ENCODE measurements around the gene GMEB2.
A peak's percentile ranks its signal among the peaks of the same experiment; 100 is the strongest.
"Not testable (repeated sequence)": the region's sequence is repeated elsewhere in the genome, so short reads cannot be mapped to it uniquely, and the experiment has no call there.

GMEB2 gene

GRCh38 chr20:63652192-63652980 is 25.5 kb upstream of the GMEB2 start:
- H3K4me3 ChIP-seq (ENCODE audit: low read length): no peak overlapping the region

DNA sequence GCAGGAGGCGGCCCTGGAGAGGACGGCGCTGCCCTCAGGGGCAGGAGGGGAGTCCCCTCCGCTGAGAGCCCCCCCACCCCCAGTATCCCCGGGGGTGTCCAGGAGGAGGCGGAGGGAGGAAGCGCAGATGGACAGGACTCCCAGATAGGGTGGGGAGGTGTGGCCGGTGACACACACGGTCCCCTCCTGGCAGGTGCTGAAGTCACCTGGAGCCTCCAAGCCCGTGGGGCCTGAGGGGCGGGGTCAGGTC is 25.0 kb upstream of the GMEB2 start:
- no peak for TF ChIP-seq ZNF274 (IDR thresholded peaks at IDR 0.05; ENCODE audit: low read depth, low read length)
- H3K4me3 ChIP-seq (ENCODE audit: low read length): no peak overlapping the region

More at GRCh38 chr20:63652192-63652980, 25.5 kb upstream of the GMEB2 start:
- no peak for TF ChIP-seq ZNF274 (IDR thresholded peaks at IDR 0.05; ENCODE audit: low read depth, low read length)

GRCh38 chr20:63650486-63650885 is 23.6 kb upstream of the GMEB2 start:
- not testable (repeated sequence) for H3K4me3 ChIP-seq (ENCODE audit: low read length)

DNA sequence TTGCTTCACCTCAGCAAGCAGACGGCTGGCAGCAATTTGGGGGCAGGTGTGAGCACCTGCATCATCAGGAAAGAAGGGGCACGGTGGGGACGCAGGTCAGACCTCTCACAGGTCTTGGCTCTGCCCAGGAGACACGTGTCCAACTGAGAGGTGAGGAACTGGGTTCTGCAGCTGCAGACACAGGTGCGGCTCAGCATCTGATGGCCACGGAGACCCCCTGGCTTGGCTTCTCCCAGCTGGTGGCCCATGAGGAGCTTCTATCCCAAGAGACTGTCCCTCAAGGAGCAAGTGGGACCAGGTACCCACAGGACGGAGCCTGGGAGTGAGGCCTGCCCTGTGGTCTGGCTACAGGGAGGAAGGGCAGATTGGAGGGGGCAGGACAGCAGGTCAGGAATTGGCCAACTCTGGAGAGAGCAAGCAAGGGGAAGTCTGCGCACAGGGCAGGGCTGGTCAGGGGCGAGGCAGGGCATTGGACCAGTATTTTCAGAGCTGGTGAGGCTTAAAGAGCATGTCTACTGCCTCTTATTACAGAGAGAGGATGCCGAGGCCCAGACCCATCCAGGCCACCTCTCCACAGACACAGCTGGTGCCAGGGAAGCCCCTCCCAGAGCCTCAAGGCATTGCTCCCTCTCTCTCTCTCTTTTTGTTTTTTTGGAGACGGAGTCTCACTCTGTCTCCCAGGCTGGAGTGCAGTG is 22.1 kb upstream of the GMEB2 start:
- no peak for TF ChIP-seq ZNF274 (IDR thresholded peaks at IDR 0.05; ENCODE audit: low read depth, low read length)

DNA sequence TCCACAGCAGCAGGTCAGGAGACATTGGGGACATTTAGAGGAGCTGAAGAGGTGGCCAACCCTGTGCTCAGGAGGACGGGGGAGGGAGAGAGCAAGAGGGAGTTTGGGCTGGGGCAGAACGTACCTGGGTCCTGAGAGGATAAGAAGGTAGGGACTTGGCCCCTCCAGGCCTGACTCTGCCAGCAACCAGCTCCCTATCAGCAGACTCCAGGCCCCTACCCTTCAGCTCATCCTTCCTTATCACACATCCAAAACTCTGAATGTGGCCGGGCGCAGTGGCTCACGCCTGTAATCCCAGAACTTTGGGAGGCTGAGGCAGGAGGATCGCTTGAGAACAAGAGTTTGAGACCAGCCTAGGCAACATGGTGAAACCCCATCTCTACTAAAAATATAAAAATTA is 21.3 kb upstream of the GMEB2 start:
- no peak for TF ChIP-seq ZNF274 (IDR thresholded peaks at IDR 0.05; ENCODE audit: low read depth, low read length)
- no peak overlapping the region for H3K4me3 ChIP-seq (ENCODE audit: low read length)

More for the DNA sequence above, 22.1 kb upstream of the GMEB2 start:
- H3K4me3 ChIP-seq (ENCODE audit: low read length): no peak overlapping the region

- no peak overlapping the region for H3K4me3 ChIP-seq (ENCODE audit: low read length)
Measured at GRCh38 chr20:63645218-63645617, 18.3 kb upstream of the GMEB2 start.

GRCh38 chr20:63643946-63644345 is 17.0 kb upstream of the GMEB2 start:
- TF ChIP-seq ZNF274 (IDR thresholded peaks at IDR 0.05; ENCODE audit: low read depth, low read length): no peak
- H3K4me3 ChIP-seq (ENCODE audit: low read length): no peak overlapping the region

More at GRCh38 chr20:63645218-63645617, 18.3 kb upstream of the GMEB2 start:
- TF ChIP-seq ZNF274 (IDR thresholded peaks at IDR 0.05; ENCODE audit: low read depth, low read length): no peak

- TF ChIP-seq ZNF274 (IDR thresholded peaks at IDR 0.05; ENCODE audit: low read depth, low read length): no peak
- H3K4me3 ChIP-seq (ENCODE audit: low read length): no peak overlapping the region
Measured at GRCh38 chr20:63643499-63643898, 16.6 kb upstream of the GMEB2 start.

DNA sequence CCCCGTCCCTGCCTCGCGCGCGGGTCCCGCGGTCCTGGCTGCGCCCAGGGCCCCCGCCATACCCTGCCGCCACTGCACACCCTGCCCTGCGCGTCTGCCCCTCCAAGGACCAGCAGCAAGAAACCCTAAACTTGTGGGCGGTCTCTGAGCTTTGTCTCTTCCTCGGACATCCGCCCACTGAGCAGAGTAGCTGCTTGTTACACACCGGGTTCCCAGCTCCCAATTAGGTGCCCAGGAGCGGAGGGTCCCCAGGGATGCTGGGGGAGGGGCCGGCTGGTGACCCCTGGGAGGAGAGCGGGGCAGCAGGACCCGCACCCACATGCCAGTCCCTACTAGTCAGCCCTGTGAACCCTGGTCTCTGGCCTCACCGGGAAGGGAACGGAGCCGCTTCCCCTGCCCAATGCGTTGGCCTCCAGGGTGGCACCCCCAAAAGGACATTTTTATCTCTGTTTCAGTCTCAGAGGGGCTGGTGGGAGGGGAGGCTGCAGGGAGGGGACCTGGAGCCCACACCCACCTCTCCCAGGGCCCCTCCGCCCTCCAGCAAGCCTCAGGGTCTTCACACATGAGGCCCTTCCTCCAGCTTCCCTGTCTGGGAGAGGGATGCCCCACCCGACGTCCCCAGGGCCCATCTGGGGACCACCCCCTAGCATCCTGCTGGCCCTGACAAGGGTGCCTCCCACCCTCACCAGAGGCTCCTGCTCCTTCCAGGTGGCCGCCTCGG is 15.8 kb upstream of the GMEB2 start:
- H3K4me3 ChIP-seq (ENCODE audit: low read length): peak overlapping the region; percentile 39; the same call in 1 of the 2 replicates

GRCh38 chr20:63641792-63642523 is 15.1 kb upstream of the GMEB2 start:
- peak overlapping the region; percentile 85; the same call in 1 of the 2 replicates for H3K4me3 ChIP-seq (ENCODE audit: low read length)
- TF ChIP-seq ZNF274 (IDR thresholded peaks at IDR 0.05; ENCODE audit: low read depth, low read length): no peak

More for the DNA sequence above, 15.8 kb upstream of the GMEB2 start:
- TF ChIP-seq ZNF274 (IDR thresholded peaks at IDR 0.05; ENCODE audit: low read depth, low read length): no peak

DNA sequence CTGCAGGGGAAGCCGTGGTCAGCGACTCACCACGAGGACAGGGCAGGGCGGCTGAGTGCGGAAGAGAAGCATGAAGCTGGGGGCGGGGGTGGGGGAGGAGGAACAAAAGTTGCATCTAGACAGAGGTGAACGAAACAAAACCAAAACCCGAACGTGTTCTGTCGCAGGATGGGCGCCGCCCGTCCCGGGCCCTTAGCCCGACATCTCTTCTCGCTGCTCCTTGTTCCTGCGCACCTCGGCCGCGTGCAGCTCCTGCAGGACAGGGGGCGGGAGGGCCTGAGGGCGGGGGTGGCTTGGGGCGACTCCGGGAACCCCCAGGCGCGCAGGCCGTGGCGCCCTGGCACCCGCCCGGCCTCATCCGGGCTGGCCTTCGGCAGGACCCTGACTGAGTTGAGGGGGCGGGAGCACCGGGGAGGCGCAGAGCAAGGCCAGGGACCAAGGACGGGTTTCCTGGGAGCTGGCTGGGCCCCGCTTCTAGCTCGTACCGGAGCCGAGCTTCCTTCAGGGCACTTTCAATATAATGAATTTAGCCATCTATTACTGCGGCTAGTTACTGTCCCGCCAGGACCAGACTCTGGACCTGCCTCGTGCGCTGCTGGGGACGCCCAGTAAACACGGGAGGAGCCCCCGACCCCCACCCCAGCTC is 14.4 kb upstream of the GMEB2 start:
- peak overlapping the region; percentile 85; the same call in 1 of the 2 replicates for H3K4me3 ChIP-seq (ENCODE audit: low read length)
- no peak for TF ChIP-seq ZNF274 (IDR thresholded peaks at IDR 0.05; ENCODE audit: low read depth, low read length)

DNA sequence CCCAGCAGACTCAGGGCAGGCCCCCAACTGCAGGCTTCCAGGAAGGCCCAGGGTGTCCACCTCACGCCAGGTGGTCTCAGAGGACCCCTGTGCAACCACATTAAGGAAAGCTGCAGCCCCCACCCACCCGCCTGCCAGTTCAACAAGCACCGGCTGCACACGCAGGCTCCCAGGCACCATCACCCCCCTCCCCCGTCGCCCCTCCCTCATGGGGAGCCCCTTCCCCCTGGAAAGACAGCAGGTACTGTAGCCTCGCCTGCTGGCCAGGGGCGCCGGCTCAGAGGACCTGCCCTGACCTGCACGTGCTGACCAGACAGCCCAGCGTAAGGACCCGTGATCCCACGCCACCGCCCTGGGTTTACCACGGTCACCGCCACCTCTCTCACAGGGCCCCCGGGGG is 13.8 kb upstream of the GMEB2 start:
- peak overlapping the region; percentile 15; the same call in 1 of the 2 replicates for H3K4me3 ChIP-seq (ENCODE audit: low read length)

DNA sequence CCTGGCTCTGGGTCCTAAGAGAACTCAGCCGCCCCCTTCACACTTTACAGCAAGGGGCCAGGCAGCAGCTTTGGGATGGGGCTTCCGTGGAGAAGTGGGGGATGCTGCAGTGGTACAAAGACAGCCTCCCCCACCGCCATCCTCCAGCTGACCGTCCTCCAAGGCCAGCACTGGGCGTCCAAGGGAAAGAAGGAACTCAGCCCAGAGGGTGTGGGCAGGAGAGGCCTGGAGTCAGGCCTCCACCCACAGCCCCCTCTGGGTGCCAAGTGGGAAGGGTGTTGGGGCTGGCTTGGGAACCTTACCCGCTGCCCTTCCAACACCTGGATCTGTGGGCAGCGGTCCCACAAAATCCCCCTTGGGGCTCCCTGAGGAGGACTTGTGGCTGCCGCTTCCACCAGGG is 13.2 kb upstream of the GMEB2 start:
- no peak for TF ChIP-seq ZNF274 (IDR thresholded peaks at IDR 0.05; ENCODE audit: low read depth, low read length)
- no peak overlapping the region; the same call in 1 of the 2 replicates for H3K4me3 ChIP-seq (ENCODE audit: low read length)
